WTC11 (cell line): ENCODE measurements around the gene VWDE.

Source experiments
- ATF2 ChIP-seq: sonication (generic); formaldehyde crosslinking; IDR thresholded peaks from 2 replicates; pipeline ENCODE4 v1.8.1; 2022; ENCODE audit warnings: low read depth, missing genetic modification reagents, borderline replicate concordance
- FOXP4 ChIP-seq: sonication (generic); formaldehyde crosslinking; IDR thresholded peaks from 2 replicates; pipeline ENCODE4 v1.8.0; 2022; ENCODE audit warnings: mild to moderate bottlenecking, missing genetic modification reagents
- IRF1 ChIP-seq: sonication (generic); formaldehyde crosslinking; IDR thresholded peaks from 2 replicates; pipeline ENCODE4 v1.8.0; 2023; ENCODE audit warnings: missing genetic modification reagents
- MAX ChIP-seq: sonication (generic); formaldehyde crosslinking; IDR thresholded peaks from 2 replicates; pipeline ENCODE4 v1.8.0; 2022; ENCODE audit warnings: mild to moderate bottlenecking, missing genetic modification reagents
- NFYB ChIP-seq: sonication (generic); formaldehyde crosslinking; conservative IDR thresholded peaks from 2 replicates; pipeline ENCODE4 v1.8.0; 2022; ENCODE audit warnings: low read depth, missing genetic modification reagents
- SMAD3 ChIP-seq: sonication (generic); formaldehyde crosslinking; IDR thresholded peaks from 2 replicates; pipeline ENCODE4 v1.8.0; 2022; ENCODE audit warnings: missing genetic modification reagents, mild to moderate bottlenecking, borderline replicate concordance
- SP1 ChIP-seq: sonication (generic); formaldehyde crosslinking; conservative IDR thresholded peaks from 2 replicates; pipeline ENCODE4 v1.8.1; 2022; ENCODE audit warnings: missing genetic modification reagents
- ZNF121 ChIP-seq: sonication (generic); formaldehyde crosslinking; IDR thresholded peaks from 2 replicates; pipeline ENCODE4 v1.8.0; 2023; ENCODE audit warnings: missing genetic modification reagents
- ZNF138 ChIP-seq: sonication (generic); formaldehyde crosslinking; conservative IDR thresholded peaks from 2 replicates; pipeline ENCODE4 v1.8.1; 2022; ENCODE audit warnings: mild to moderate bottlenecking, moderate library complexity, missing genetic modification reagents
- ZNF232 ChIP-seq: sonication (generic); formaldehyde crosslinking; IDR thresholded peaks from 2 replicates; pipeline ENCODE4 v1.8.0; 2022; ENCODE audit warnings: mild to moderate bottlenecking, missing genetic modification reagents
- ZNF532 ChIP-seq: fragments of 250-450 bp; sonication (Bioruptor Pico); IDR thresholded peaks from 2 replicates; pipeline ENCODE4 v1.9.0; 2021; ENCODE audit warnings: mild to moderate bottlenecking, borderline replicate concordance
- TF ChIP-seq, protein P1 (sequence below): fragments of 200-600 bp; IDR thresholded peaks from 2 replicates; pipeline ENCODE4 v1.8.0; 2022; ENCODE audit warnings: antibody characterized with exemption
- TF ChIP-seq, protein P2 (sequence below): sonication (generic); formaldehyde crosslinking; IDR thresholded peaks from 2 replicates; pipeline ENCODE4 v1.8.1; 2023; ENCODE audit warnings: mild to moderate bottlenecking, missing genetic modification reagents, moderate library complexity
- TF ChIP-seq, protein P3 (sequence below): sonication (generic); formaldehyde crosslinking; IDR thresholded peaks from 2 replicates; pipeline ENCODE4 v1.8.1; 2022; ENCODE audit warnings: mild to moderate bottlenecking, missing genetic modification reagents, moderate library complexity, borderline replicate concordance

- TF ChIP-seq SP1 (CRISPR knock-in tag) (no peak), ZNF232 (CRISPR knock-in tag) (no peak), ZNF532 (CRISPR knock-in tag) (no peak), IRF1 (CRISPR knock-in tag) (no peak), SMAD3 (no peak), MAX (CRISPR knock-in tag) (no peak), NFYB (no peak), FOXP4 (CRISPR knock-in tag) (no peak), ZNF138 (CRISPR knock-in tag) (no peak), ZNF121 (CRISPR knock-in tag) (no peak), ATF2 (CRISPR knock-in tag) (no peak)
- TF ChIP-seq, protein P1, sequence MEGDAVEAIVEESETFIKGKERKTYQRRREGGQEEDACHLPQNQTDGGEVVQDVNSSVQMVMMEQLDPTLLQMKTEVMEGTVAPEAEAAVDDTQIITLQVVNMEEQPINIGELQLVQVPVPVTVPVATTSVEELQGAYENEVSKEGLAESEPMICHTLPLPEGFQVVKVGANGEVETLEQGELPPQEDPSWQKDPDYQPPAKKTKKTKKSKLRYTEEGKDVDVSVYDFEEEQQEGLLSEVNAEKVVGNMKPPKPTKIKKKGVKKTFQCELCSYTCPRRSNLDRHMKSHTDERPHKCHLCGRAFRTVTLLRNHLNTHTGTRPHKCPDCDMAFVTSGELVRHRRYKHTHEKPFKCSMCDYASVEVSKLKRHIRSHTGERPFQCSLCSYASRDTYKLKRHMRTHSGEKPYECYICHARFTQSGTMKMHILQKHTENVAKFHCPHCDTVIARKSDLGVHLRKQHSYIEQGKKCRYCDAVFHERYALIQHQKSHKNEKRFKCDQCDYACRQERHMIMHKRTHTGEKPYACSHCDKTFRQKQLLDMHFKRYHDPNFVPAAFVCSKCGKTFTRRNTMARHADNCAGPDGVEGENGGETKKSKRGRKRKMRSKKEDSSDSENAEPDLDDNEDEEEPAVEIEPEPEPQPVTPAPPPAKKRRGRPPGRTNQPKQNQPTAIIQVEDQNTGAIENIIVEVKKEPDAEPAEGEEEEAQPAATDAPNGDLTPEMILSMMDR: no peak
- TF ChIP-seq, protein P2, sequence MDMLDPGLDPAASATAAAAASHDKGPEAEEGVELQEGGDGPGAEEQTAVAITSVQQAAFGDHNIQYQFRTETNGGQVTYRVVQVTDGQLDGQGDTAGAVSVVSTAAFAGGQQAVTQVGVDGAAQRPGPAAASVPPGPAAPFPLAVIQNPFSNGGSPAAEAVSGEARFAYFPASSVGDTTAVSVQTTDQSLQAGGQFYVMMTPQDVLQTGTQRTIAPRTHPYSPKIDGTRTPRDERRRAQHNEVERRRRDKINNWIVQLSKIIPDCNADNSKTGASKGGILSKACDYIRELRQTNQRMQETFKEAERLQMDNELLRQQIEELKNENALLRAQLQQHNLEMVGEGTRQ (CRISPR knock-in tag): no peak
- TF ChIP-seq, protein P3, sequence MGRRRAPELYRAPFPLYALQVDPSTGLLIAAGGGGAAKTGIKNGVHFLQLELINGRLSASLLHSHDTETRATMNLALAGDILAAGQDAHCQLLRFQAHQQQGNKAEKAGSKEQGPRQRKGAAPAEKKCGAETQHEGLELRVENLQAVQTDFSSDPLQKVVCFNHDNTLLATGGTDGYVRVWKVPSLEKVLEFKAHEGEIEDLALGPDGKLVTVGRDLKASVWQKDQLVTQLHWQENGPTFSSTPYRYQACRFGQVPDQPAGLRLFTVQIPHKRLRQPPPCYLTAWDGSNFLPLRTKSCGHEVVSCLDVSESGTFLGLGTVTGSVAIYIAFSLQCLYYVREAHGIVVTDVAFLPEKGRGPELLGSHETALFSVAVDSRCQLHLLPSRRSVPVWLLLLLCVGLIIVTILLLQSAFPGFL (CRISPR knock-in tag): no peak
Observed at GRCh38 chr7:12294701-12295100, 109.0 kb downstream of the VWDE start.
